KG1 (cell line): ENCODE results near the gene TUBGCP6.
A peak's percentile ranks its signal among the peaks of the same experiment; 100 is the strongest.
"Not testable (repeated sequence)": the region's sequence is repeated elsewhere in the genome, so short reads cannot be mapped to it uniquely, and the experiment has no call there.

Experiments used
- DNase-seq: peaks from one replicate; lab custom pipeline; 2025; lab: John Stamatoyannopoulos, UW

TUBGCP6 gene

DNA sequence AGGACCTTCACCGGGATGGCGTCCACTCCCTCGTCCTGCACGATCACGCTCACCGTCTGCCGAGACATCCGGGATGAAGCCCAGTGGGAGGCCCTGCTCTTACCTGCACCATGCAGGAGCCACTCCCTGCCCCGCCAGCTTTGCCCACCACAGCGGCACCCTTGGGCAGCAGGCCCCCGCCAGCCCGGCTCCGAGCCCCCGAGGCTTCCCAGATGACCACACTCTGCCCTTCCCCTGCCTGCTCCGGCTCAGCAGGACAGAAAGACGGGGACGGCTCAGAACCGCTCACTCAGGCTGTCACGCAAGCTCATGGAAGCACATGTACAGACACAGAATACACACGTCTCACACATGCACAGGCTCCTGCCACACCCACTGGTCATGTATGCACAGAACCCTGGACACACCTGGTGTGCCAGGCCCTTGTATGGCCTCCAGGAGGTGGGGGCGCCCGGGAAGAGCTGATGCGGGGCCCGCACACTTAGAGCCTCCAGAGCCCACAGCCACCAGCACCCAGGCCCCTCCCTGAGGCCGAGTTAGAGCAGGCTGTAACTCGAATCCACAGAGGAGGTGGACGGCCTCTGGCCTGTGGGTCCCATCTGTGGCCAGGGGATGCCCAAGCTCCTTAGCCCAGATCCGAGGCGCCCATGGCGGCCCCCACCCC is 34.3 kb upstream of the TUBGCP6 start:
- DNase-seq: no peak

DNA sequence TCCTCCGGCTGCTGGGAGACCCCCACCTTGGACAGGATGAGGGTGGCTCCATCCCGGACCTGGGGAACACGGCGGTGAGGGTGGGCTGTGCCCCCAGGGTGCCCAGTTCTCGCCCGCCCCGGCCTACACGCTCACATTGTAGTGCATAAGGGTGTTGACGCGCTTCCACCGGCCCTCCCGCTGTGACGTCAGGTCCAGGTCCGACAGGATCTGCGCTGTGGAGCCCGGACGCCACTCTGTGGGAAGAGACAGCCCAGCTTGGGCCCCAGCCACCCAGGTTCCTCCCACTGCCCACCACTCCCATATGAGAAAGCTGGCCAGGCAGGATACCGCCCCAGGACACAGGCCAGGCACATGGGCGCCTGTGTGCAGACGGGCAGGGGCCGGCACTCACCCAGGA is 33.6 kb upstream of the TUBGCP6 start:
- no peak for DNase-seq

DNA sequence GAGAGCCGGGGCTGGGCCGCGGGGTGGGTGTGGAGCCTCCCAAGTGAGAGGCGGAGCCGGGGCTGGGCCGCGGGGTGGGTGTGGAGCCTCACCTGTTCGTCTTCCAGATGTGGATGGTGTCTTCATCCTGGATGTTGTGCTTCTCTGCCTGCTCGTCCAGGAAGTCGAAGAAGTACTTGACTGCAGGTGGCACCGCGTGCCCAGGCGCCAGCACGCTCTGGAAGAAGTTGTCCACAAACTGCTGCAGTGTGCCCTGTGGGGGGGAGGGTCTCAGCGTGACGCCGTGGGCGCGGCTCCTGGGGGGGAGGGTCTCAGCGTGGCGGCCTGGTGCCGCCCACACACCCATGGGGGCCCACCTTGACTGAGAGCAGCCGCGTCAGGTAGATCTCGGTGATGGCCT is 32.9 kb upstream of the TUBGCP6 start:
- DNase-seq: no peak

DNA sequence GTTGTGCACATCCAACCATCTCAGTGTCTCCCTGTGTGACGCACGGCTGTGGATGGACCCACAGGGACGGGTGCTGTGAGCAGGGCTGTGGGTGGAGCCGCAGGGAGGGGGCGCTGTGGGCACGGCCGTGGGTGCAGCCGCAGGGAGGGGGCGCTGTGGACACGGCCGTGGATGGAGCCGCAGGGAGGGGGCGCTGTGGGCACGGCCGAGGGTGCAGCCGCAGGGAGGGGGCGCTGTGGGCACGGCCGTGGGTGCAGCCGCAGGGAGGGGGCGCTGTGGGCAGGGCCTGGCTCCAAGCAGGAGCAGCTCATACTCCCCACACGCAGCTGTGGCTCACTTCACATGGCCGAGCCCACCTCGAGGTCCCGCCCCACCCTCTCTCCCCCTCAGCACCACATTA is 31.3 kb upstream of the TUBGCP6 start:
- no peak for DNase-seq

DNA sequence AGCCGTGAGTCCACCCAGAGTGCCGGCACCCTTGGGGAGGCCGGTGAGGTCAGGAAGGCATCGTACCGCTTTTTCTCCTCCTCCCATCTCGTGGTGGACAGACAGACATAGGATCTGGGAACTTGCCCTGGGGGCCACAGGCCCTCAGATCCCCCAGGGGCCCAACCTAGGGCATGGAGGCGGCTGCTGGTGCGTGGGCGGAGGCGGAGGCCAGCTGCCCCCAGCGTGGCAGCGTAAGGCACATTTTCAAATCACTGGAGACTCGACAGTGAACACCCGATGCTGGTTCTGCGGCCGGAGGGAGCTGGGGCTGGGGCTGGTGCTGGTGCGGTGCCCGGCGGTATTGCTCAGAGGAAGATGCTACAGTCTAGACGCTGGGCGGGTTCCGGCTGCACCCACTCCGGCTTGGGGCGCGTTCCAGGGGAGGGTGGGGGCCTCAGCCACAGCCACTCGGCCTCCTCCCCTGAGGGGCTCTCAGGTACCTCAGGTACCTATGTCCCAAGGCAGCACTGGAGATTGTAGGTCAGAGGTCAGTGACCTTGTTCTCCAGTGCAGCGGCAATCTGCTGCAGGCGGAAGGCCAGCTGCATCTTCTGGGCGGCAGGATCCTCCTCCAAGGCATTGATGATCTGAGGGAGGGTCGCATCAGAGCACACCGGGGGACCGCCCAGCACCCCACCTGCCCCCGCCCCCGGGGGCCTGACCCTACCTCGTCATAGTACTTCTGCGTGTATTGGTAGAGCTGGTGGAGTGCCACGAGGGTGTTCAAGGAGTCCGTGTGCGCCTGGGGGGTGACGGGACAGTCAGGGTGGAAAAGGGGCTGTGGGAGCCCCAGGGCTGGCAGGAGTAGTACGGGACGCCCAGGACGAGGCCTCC is 30.6 kb upstream of the TUBGCP6 start:
- no peak for DNase-seq

DNA sequence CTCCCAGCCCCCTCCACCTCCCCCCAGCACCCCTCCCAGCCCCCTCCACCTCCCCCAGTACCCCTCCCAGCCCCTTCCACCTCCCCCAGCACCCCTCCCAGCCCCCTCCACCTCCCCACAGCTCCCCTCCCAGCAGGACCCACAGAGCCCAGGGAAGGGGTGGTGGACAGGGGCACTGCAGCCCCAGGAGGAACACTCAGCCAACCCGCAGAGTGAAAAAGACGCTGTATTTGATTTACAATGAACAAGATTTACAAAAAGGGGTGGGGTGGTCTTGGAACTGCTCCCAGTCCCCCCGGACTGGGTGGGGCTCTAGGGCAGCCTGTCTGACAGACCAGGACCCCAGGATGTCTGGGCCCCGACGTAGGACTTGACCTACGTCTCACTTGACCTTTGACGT is 29.9 kb upstream of the TUBGCP6 start:
- no peak for DNase-seq

DNA sequence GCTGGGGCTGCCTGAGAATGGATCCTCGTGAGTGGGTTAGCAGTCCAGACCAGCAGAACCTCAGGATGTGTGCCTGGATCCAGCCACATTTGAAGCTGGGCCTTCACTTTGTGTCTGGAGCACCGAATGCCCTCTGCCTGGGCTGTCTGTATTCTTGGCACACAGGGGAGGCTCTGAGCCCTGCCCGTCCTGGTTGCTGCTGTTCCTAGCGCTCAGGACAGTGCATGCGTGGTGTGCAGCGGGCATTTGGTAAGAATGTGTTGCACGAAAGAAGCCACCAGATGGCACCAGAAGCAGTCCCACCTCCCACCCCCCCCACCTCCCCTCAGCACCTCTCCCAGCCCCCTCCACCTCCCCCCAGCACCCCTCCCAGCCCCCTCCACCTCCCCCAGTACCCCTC is 29.5 kb upstream of the TUBGCP6 start:
- DNase-seq: no peak

DNA sequence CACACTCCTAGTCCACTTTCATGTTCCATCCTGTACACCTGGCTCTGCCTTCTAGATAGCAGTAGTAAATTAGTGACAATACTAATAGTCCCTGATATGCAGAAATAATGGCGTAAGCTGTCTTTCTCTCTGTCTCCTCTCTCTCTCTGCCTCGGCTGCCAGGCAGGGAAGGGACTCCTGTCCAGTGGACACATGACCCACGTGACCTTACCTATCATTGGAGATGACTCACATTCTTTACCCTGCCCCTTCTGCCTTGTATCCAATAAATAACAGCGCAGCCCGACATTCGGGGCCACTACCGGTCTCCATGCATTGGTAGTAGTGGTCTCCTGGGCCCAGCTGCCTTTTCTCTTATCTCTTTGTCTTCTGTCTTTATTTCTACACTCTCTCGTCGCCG is 29.0 kb upstream of the TUBGCP6 start:
- DNase-seq: not testable (repeated sequence)

DNA sequence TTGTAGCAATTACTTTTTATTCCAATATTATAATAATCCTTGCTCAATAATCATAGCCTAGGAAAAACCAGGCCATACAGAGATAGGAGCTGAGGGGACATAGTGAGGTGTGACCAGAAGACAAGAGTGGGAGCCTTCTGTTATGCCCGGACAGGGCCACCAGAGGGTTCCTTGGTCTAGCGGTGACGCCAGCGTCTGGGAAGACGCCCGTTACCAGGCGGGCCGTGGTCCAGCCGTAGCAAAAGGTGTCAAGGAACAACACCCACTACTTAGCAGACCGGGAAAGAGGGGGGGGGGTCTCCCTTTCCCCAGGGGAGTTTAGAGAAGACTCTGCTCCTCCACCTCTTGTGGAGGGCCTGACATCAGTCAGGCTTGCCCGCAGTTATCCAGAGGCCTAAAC is 28.5 kb upstream of the TUBGCP6 start:
- not testable (repeated sequence) for DNase-seq

DNA sequence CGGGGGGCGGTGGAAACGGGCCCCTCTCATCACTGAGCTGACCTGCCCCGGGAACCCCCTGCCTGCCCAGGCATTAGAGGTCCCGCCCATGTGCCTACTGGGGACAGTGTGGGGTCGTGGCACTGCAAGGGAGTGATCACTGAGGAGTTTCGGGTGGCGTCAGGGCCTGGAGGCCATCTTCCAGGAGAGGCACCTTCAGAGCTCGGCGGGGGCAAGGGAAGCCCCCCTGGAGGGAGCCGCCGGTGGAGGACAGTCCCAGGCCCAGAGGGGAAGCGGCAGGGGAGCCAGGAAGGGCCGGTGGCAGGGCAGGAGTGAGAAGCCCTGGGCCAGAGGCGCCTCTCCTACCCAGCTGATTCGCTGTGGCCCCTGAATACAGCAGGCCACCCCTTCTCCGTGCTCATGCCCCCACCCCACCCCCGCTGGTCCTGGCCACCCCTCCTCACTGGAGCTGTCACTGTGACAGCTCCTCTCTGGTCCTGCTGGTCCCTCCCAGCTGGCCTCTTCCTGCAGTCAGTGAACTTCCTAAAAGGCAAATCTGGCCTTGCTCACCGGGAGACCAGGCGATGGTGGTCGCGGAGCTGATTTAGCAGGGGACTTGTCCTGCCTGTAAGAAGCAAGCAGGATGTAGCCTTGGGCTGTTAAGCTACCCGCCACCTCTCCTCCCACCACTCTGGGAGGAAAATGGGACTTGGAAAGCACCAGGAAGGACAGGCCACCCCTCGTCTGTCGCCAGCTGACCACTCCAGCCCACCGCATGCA is 27.4 kb upstream of the TUBGCP6 start:
- DNase-seq: no peak

DNA sequence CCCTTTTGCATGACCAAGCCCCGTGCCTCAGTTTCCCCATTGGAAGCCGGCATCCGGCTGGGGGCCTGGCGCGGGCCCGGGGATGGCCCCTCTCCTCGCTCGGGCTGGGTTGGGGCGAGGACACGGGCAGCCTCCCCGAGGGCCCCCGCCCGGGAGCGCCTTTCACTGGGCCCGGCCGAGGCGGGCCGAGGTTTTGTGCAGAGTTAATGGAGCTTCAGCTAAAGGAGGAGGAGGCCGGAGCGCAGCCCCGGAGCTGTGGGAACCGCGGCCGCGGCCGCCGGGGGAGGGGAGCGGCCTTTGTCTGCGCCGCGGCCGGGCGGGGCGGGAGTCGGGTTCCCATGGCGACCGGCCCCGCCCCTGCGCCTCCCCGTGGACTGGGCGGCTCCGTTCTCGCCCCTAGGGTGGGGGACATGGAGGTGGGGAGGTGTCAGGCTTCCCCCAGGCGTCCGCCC is 26.7 kb upstream of the TUBGCP6 start:
- DNase-seq: no peak

DNA sequence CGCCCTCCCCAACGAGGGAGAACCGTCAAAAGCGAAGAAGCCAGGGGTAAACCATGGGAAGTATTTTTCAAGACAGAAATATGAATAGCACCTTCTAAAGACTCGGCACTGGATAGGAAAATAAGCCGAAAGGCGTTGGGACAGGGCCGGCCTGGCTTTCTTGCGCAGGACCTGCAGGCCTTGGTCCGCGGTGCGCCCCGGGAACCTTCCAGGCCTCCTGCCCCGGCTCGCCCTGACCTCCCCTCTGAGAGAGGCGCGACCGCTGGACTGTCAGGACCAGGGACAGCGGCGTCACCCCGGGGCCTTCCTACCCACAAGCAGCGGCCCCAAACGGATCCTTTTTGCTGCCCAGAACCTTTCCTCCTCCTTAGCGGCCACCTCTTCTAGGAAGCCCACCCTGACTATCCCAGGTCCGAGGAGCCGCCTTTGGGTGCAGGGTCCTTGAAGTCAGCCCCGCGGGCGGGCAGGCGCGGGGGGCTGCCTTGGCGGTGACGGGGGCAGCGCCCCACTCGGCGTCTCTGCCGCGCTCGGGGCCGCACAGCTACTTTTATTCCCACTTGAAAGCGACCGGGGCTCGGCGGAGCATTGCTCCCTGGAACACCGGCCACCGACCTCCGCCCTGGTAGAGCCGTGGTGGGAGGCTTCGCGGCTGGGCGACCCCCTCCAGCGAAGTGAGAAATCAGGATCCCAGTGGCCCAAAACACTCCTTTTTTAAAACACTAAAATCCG is 26.0 kb upstream of the TUBGCP6 start:
- DNase-seq: peak; percentile 24

DNA sequence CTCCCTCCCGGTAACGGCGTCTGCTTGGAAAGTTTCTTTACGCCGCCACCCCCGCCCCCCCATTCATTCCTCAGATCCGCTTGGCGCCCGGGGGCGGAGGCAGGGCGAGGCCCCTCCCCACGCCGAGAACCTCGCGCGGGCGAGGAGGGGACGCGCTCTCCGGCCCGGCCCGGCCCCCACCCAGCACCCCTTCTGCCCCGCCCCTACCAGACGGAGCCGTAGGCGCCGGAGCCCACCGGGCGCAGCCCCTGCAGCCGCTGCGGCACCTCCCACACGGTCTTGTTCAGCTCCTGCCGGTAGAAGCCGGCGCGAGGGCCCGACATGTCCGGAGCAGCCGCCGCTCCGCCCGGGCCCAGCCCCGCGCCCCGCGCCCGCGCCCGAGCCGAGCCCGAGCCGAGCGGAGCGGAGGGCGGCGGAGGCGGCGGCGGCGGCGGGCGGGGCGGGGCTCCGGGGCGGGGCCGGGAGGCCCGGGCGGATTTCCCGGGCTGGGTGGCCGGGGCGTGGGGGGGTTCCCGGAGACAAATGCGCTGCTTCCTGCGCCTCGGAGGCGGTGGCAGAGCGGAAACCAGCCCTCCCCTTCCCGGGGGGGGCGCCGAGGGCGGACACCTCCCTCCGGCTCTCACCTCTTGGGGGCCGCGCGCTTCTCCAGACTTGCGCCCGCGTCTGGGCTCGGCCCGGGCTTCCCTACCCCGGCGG is 25.3 kb upstream of the TUBGCP6 start, which contains the start of gene MAPK11:
TSS of gene MAPK11 (minus strand) at position 411 of the 696 bp plus-strand sequence. CDS start at position 323, 88 bp downstream.
- no peak for DNase-seq

DNA sequence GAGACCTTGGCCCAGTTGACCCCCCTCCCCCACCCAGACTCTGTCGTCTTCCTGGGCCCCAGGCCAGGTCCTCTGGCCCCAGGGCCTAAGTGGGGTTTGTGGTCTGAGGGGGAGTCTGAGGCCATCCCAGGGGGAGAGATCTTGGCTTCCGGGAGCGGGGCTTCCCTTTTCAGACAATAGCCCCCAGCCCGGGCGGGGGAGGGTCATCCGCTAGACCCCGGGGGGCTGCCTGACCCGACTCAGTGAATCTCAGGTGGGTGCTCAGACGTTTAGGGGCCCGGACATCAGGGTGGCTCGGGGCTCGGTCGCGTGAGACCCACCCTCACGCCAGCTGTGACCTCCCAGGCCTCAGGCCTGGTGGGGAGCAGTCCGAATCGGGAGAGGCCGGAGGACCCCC is 24.7 kb upstream of the TUBGCP6 start:
- DNase-seq: no peak

DNA sequence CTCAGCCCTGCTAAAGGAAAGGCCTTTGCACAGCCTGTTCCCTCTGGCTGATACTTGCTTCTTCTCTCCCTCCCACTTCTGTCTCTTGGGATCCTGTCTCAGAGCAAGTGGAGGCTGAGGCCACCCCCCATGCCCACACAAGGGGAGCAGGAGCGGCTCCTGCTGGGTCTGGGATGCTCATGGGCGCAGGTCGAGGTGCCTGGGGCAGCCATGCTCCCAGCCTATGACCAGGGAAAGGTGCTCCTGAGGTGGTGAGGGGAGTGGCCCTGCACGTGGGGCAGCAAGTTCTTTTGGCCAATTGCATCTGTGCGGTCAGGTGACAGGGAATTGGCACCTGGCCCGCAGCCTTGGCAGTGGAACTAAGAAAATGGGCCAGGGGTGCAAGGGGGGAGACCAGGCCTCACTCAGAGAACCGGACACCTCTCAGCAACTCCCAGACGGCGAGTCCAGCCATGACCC is 23.9 kb upstream of the TUBGCP6 start:
- no peak for DNase-seq

DNA sequence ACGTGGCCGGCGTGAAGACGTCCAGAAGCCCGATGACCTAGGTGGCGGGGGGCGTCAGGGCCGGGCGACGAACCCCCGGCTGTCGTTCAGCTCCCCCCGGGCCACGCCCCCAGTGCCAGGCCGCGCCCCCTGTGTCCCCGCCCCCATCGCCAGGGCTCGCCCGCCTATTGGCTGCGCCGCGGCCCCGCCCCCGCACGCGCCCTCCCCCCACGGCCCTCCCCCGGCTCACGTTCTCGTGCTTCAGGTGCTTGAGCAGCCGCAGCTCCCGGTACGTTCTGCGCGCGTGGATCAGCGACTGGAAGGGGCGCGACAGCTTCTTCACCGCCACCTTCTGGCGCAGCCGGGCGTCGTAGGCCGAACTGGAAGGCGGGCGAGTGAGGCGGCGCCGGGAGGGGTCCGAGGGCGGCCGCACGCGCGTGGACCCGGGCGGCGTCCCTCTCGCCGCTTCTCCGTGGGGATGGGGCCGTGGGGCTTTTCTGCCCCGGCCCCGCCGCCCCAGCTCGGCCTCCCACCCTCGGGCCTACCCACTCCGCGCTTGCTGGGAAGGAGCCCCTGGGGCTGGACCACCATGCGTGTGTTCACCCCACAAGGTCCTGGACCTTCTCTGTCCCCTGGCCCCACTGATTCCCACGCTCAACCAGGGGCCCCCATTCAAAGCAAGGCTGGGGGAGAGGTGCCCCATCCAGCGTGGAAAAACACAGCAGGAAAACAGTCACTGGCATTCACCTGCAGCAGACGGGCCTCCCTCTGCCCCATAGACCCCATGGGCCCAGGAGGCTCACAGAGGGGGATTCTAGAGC is 23.0 kb upstream of the TUBGCP6 start:
- no peak for DNase-seq

DNA sequence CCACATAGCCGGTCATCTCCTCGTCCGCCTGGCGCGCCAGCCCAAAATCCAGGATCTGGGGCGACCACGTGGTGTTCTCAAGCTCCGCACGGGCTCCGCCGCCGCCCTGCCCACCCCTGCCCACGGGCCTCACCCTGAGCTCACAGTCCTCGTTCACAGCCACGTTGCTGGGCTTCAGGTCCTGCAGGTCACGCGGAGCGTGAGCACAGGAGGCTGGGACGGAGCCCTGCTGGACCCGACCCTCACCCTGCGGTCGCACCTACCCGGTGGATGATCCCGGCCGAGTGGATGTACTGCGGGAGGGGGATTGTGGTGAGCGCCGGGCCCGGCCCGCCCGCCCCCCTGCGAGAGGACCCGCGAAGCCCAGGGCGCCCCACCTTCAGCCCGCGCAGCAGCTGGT is 22.2 kb upstream of the TUBGCP6 start:
- DNase-seq: no peak

DNA sequence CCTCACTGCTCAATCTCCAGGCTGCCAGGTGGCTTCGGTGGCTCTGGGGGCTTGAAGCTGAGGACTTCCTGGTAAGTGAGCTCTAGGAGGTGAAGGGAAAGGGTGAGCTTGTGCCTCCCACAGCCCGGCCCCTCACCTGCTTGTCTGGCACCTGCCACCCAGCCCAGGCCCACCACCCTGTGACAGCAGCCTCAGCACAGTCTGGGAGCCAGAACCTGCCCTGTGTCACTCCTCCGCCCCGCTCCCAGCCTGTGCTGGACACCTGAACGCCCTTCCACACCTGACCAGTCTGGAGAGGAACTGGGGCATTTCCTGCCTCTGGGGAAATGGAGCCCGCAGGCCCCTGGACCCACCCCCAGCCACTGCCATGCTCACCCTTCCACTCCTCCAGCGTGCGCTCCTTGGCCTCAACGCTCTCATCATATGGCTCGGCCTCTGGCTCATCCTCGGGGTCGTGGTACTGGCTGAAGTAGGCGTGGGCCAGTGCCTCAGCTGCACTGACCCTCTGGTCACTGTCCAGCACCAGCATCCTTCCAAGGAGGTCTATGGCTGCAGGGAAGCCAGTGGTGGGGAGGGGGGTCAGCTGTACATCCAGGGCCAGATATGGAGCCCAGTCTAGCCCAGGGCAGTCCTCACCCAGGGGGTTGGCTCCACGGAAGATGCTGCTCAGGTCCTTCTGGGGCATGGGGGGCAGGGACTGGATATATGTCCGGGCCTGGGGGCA is 20.3 kb upstream of the TUBGCP6 start:
- DNase-seq: no peak

DNA sequence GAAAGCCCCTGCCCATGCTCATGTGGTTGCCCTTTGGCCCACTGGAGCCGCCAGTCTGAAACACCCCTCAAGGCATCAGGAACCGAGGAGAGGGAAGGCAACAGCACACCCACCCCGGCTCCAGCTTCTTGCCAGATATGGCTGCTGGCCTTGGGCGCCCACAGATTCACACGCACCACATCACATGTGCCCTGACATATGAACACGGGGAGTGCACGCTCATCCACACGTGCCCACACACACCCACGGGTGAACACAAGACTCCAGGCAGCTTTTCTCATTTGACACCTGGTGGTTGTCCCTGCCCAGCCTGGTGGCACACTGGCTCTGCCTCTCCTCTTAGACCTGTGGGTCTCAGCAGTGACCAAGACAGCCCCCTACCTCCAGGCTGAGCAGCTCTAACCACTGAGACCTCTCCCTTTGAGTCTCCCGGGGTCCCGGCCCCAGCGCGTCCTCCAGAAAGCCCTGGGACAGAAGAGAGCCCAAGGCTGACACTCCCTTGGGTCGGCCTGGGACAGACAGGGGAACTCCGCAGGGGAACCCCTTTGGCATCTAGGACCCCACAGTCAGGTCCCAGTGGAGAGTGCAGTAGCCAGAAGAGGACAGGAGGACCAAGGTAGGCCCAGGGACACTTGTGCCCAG is 19.4 kb upstream of the TUBGCP6 start:
- DNase-seq: no peak
